Measurements from ENCODE around the gene EDIL3. TPM values are rescaled to one million over a fixed set of nuclear protein-coding genes. Genes with fewer than 3 reads are reported as not detected.

EDIL3 gene
- total and polyA plus RNA-seq, 2 of the 13 experiments (the other 11 are each of a cell fraction or from before 2014, with no cell fraction given) = 0.01 TPM; not detected in 1

GRCh38 chr5:84057211-84057610 lies 327.5 kb downstream of the EDIL3 start:
- H3K27ac ChIP-seq (ENCODE audit: extremely low read length, insufficient read depth, low read length) = no peak overlapping the region
- H3K36me3 ChIP-seq (replicated peaks in 1 of 2; ENCODE audit: control insufficient read depth in 1 of 2, insufficient read depth in 2 of 2, low read length in 2 of 2) = no peaks in the 10 kb centered on the region
- no TSS peak for BruUV-seq (replicated peaks)
- no peaks in the 10 kb centered on the region for H4K20me1 ChIP-seq (ENCODE audit: insufficient read depth, low read length)
- H3K27me3 ChIP-seq (ENCODE audit: control insufficient read depth in 1 of 2, insufficient read depth in 2 of 2, low read length in 2 of 2) = no peaks in the 10 kb centered on the region
- ATAC-seq (no peak), DNase-seq (ENCODE audit: low spot score) (no peak), FAIRE-seq (no peak)
- H3K9me3 ChIP-seq (ENCODE audit: low read length) = no peaks in the 10 kb centered on the region
- H3K4me2 ChIP-seq (ENCODE audit: low read depth, low read length) = no peak overlapping the region
- in situ Hi-C loops (cut with HindIII; ENCODE audit: extremely low pct_ligation_motif_present, low pct_unique_long_range_greater_than_20kb) (no loop called here), intact Hi-C loops (cut with micrococcal nuclease; ENCODE audit: unreplicated experiment) (no loop called here)
- no peak overlapping the region for H3K9ac ChIP-seq (ENCODE audit: insufficient read depth, low read depth, low read length)
- TF ChIP-seq ZNF766 (CRISPR knock-in tag; IDR thresholded peaks at IDR 0.05; ENCODE audit: borderline replicate concordance) (no peak), RFX5 (IDR thresholded peaks at IDR 0.05; ENCODE audit: low read depth, low read length) (no peak), TBX2 (CRISPR knock-in tag; IDR thresholded peaks at IDR 0.05; ENCODE audit: borderline replicate concordance) (no peak), GZF1 (CRISPR knock-in tag; IDR thresholded peaks at IDR 0.05) (no peak), ZNF772 (CRISPR knock-in tag; IDR thresholded peaks at IDR 0.05) (no peak), ZNF343 (CRISPR knock-in tag; IDR thresholded peaks at IDR 0.05) (no peak), MEIS2 (CRISPR knock-in tag; IDR thresholded peaks at IDR 0.05) (no peak), HNF1B (CRISPR knock-in tag; IDR thresholded peaks at IDR 0.05) (no peak), E2F5 (CRISPR knock-in tag; conservative IDR thresholded peaks at IDR 0.05) (no peak), RAD51 (IDR thresholded peaks at IDR 0.05; ENCODE audit: borderline replicate concordance) (no peak), ZBTB33 (CRISPR knock-in tag; IDR thresholded peaks at IDR 0.05) (no peak), PRDM10 (CRISPR knock-in tag; IDR thresholded peaks at IDR 0.05; ENCODE audit: low read depth) (no peak)
- no peaks in the 10 kb centered on the region for H3K4me1 ChIP-seq (ENCODE audit: insufficient read depth, low read length)
- H3K79me2 ChIP-seq (ENCODE audit: insufficient read depth, low read length) = no peaks in the 10 kb centered on the region
- WGBS (ENCODE audit: low lambda C conversion rate) = 90% methylated on average over 2 of the region's 2 CpGs
- ChIA-PET CTCF (ENCODE audit: low intra/inter-chr PET ratio, low total read pairs) (no interaction called here), POLR2A (no interaction called here)
- no peak overlapping the region for H2AFZ ChIP-seq (ENCODE audit: low read length)
- no peak overlapping the region for H3K4me3 ChIP-seq (replicated peaks in 1 of 3; ENCODE audit: insufficient read depth in 1 of 3, low read depth in 2 of 3, low read length in 3 of 3)

All from HepG2 (cell line).